GM12872 (cell line): ENCODE results near the gene LCP2.

Experiments
- CTCF ChIP-seq: IDR thresholded peaks from 3 replicates; pipeline ENCODE4 v1.5.1; 2011; ENCODE audit warnings: low read depth, mild to moderate bottlenecking, low read length, moderate library complexity; ENCODE audit not compliant: insufficient read depth

Gene LCP2

DNA sequence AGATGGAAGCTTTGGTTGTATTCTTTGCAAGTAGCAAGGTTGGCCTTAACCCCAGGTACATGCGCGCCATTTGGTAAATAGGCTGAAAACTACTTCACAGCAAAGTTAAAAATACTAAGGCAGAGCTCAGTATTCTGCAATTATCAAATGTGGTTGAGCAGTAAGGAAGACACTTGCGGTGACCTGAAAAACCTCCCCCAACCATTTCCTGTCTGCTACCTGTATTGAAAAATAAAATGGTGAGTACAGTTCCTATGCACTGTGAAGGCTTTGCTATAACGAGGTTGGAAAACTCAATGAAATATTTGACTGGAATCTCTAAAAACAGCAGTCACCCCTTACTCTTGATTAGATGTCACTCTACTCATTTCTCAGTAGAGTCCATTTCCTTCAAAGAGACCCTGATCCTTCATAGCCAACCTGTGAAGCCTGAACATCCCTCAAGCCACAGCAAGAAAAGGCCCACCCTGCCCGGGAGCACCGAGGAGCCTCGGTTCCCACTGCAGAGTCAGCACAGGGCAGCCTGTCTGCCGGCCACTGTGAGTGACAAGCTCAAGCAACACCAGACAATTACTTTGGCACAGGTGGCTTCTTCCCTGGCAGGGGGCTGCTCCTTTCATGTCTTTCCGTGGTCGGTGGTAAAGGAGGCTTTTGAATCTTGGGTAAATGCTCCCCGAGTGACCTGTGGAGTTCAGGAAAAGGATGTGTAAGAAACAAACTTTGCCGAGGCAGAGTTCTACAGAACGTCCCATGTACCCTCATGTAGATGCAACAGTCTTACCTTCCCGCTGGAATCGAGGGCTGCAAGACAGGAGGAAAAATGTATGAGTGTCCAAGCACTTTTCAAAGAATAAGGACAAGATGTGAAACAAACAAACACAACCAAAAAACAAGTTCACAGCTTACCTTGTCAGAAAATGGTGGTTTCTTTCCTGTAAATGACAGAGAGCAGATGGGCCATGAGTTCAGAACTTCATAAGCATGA lies 35.2 kb downstream of the LCP2 start:
- TF ChIP-seq CTCF, result no peak

GRCh38 chr5:170261528-170262043 lies 36.0 kb downstream of the LCP2 start:
- TF ChIP-seq CTCF, result no peak

DNA sequence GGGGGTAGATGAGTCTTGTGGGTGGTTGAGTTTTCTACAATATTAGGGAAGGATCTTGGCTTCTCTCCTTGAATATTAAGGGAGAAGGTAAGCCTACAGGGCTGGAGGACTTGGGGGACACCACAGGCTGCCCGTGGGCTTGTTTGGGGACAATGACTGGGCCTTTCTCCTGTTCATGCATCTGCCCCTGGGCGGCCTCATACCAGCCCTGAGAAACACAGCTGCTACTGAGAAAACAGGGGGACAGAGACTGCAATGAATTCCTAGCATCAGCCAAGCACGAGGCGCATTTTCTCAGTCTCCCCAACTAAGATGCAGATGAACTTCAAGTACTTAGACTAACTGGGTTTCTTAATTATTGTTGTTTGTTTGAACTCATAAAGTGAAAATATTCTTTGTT lies 40.2 kb downstream of the LCP2 start:
- TF ChIP-seq CTCF, result no peak

DNA sequence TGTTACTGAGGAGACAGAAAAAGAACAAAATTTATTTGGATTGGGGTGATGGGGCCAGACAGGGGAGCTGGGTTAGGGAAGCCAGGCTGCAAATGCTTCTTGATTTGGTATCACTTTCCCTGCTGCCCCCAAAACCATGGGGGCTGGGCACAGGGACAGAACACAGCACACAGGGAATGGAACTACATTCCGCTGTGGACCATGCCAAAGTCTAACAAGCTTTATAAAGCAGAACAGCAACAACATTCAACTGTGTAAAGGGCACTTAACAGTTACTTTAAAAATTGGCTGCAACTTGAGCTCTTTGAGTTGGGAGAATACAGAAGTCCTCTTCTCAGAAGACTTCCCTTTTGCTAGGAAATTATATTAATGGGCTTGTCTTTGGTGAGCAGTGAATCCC lies 41.0 kb downstream of the LCP2 start:
- no peak for TF ChIP-seq CTCF

DNA sequence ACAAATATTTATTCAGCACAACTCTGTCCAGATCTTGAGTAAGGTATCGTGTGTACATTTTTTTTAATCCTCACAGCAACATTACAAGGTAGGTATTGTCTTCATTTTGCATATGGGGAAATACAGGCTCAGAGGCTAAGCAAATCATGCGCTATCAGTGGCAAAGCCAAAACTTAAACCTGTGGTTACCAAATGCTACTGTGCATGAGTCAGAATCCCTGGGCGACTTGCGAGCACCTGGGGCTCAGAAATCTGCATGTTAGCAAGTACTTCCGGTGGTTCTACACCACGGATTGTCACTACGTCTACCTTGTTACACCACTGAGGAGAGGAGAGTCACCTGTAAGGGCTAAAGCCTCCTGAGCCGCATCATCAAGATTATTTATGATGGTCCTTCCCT lies 43.5 kb downstream of the LCP2 start:
- TF ChIP-seq CTCF, result no peak

DNA sequence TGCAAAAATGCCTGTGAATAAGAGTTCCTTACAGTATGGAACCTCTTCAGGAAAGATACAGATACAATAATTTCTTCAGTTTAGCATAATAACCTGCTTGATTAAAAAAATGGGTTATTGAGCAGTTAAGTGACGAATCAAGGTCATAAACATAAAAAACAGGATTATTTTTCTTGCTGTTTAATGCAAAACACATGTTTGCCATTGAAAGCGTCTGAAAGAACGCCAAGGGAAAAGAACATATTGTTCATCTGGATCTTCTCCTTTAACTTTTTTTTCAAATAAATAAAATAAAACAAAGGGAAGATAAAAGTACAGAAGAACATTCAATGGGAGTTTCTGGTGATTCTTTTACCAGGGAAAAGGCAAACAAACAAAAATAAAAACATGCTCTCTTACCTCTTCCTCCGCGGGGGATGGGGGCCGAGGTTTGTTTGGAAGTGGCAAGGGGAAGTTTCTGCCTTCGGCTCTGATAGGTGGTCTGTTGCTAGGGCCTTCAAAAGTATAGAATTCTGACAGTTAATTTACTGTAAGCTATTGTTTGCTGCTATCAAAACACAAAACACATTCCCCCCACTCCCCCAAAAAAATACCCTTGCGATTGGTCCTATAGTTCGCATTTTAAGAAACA lies 44.7 kb downstream of the LCP2 start:
- no peak for TF ChIP-seq CTCF

DNA sequence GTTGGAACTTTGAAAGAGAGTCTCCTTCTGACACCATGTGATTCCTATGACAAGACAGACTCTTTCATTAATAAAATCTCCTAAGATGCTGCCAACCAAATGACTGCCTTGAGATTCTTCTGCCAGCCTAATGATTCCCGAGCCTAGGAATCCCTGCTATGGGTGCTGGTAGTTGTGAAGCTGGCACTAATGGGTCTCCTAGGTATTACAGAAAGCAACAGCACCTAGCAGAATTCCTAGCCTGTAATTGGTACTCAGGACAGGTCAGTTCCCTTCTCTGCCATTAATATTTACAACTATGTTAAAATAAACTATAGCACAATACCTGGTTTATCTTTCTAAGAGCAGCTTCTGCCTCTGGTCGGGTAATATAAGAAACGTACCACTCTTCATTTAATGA lies 45.5 kb downstream of the LCP2 start:
- TF ChIP-seq CTCF, result no peak
